ENCODE measurements around the gene SMIM14. TPM values are rescaled to one million over a fixed set of nuclear protein-coding genes. Genes with fewer than 3 reads are reported as not detected.
"Not testable (repeated sequence)": the region's sequence is repeated elsewhere in the genome, so short reads cannot be mapped to it uniquely, and the experiment has no call there.

The SMIM14 gene
- total and polyA plus RNA-seq, 9 of the 15 experiments (the other 6 are each of a cell fraction or from before 2014, with no cell fraction given) = 0.98 to 3.7 (median 2.2) TPM

DNA sequence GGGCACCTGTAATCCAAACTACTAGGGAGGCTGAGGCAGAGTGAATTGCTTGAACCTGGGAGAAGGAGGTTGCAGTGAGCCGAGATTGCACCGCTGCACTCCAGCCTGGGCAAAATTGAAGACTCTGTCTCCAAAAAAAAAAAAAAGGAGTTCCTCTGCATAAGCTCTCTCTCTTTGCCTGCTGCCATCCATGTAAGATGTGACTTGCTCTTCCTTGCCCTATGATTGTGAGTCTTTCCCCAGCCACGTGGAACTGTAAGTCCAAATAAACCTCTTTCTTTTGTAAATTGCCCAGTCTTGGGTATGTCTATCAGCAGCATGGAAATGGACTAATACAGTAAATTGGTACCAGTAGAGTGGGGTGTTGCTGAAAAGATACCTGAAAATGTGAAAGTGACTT lies 106.4 kb downstream of the SMIM14 start:
- in situ Hi-C loops (cut with MboI) = not testable (repeated sequence)

DNA sequence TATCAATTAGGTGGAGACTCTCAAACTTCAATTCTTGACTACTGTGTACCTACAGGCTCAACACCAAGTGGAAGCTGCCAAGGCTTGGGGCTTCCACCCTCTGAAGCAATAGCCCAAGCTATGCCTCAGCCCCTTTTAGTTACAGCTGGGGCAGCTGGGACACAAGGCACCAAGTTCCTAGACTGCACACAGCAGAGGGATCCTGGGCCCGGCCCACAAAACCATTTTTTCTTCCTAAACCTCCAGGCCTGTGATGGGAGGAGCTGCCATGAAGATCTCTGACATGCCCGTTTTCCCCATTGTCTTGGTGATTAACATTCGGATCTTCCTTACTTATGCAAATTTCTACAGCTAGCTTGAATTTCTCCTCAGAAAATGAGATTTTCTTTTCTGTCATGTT lies 108.0 kb downstream of the SMIM14 start:
- peaks cover 24% of the 10 kb centered on the region for H3K79me2 ChIP-seq (ENCODE audit: control insufficient read depth, insufficient read depth, low read length)
- CTCF ChIA-PET (ENCODE audit: low intra/inter-chr PET ratio) = no interaction called here
- no TSS peak for BruUV-seq (replicated peaks)
- TF ChIP-seq, protein P1, sequence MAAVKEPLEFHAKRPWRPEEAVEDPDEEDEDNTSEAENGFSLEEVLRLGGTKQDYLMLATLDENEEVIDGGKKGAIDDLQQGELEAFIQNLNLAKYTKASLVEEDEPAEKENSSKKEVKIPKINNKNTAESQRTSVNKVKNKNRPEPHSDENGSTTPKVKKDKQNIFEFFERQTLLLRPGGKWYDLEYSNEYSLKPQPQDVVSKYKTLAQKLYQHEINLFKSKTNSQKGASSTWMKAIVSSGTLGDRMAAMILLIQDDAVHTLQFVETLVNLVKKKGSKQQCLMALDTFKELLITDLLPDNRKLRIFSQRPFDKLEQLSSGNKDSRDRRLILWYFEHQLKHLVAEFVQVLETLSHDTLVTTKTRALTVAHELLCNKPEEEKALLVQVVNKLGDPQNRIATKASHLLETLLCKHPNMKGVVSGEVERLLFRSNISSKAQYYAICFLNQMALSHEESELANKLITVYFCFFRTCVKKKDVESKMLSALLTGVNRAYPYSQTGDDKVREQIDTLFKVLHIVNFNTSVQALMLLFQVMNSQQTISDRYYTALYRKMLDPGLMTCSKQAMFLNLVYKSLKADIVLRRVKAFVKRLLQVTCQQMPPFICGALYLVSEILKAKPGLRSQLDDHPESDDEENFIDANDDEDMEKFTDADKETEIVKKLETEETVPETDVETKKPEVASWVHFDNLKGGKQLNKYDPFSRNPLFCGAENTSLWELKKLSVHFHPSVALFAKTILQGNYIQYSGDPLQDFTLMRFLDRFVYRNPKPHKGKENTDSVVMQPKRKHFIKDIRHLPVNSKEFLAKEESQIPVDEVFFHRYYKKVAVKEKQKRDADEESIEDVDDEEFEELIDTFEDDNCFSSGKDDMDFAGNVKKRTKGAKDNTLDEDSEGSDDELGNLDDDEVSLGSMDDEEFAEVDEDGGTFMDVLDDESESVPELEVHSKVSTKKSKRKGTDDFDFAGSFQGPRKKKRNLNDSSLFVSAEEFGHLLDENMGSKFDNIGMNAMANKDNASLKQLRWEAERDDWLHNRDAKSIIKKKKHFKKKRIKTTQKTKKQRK (IDR thresholded peaks at IDR 0.05; ENCODE audit: borderline replicate concordance, low read depth, low read length) = peak; percentile 48; the same call in 1 of the 2 replicates
- TF ChIP-seq, protein P2, sequence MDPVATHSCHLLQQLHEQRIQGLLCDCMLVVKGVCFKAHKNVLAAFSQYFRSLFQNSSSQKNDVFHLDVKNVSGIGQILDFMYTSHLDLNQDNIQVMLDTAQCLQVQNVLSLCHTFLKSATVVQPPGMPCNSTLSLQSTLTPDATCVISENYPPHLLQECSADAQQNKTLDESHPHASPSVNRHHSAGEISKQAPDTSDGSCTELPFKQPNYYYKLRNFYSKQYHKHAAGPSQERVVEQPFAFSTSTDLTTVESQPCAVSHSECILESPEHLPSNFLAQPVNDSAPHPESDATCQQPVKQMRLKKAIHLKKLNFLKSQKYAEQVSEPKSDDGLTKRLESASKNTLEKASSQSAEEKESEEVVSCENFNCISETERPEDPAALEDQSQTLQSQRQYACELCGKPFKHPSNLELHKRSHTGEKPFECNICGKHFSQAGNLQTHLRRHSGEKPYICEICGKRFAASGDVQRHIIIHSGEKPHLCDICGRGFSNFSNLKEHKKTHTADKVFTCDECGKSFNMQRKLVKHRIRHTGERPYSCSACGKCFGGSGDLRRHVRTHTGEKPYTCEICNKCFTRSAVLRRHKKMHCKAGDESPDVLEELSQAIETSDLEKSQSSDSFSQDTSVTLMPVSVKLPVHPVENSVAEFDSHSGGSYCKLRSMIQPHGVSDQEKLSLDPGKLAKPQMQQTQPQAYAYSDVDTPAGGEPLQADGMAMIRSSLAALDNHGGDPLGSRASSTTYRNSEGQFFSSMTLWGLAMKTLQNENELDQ (CRISPR knock-in tag; IDR thresholded peaks at IDR 0.05; ENCODE audit: borderline replicate concordance) = no peak
- TF ChIP-seq, protein P3, sequence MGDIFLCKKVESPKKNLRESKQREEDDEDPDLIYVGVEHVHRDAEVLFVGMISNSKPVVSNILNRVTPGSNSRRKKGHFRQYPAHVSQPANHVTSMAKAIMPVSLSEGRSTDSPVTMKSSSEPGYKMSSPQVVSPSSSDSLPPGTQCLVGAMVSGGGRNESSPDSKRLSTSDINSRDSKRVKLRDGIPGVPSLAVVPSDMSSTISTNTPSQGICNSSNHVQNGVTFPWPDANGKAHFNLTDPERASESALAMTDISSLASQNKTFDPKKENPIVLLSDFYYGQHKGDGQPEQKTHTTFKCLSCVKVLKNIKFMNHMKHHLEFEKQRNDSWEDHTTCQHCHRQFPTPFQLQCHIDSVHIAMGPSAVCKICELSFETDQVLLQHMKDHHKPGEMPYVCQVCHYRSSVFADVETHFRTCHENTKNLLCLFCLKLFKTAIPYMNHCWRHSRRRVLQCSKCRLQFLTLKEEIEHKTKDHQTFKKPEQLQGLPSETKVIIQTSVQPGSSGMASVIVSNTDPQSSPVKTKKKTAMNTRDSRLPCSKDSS (IDR thresholded peaks at IDR 0.05; ENCODE audit: low read depth, partially characterized antibody) = peak; percentile 8
- TF ChIP-seq ZFP36 (IDR thresholded peaks at IDR 0.05; ENCODE audit: low read depth, low read length, partially characterized antibody) (peak; percentile 76), BRCA1 (IDR thresholded peaks at IDR 0.05) (no peak), BRCA1 (CRISPR knock-in tag; IDR thresholded peaks at IDR 0.05) (no peak)

More for the DNA sequence above, 106.4 kb downstream of the SMIM14 start:
- peak; percentile 99 for TF ChIP-seq ZNF431 (CRISPR knock-in tag; IDR thresholded peaks at IDR 0.05)
- peak; percentile 34 for TF ChIP-seq ZFP36 (IDR thresholded peaks at IDR 0.05; ENCODE audit: low read depth, low read length, partially characterized antibody)
- TF ChIP-seq TRIM24 (IDR thresholded peaks at IDR 0.05) = 0 out of 4 replicates have a peak, but pooled peaks of 1 of the 2 experiments have one; percentile 11
- peak; percentile 83 for TF ChIP-seq ZNF766 (CRISPR knock-in tag; conservative IDR thresholded peaks at IDR 0.05)
- CTCF ChIA-PET (ENCODE audit: low intra/inter-chr PET ratio); H2AFZ ChIP-seq (ENCODE audit: low read depth, low read length); FAIRE-seq; H3K4me3 ChIP-seq; H3K27me3 ChIP-seq (ENCODE audit: control insufficient read depth in 2 of 2, insufficient read depth in 2 of 2, low read length in 2 of 2); H3K27ac ChIP-seq (ENCODE audit: extremely low read depth, low read depth, low read length); intact Hi-C loops (cut with micrococcal nuclease); POLR2A ChIA-PET; H3K79me2 ChIP-seq (ENCODE audit: control insufficient read depth, insufficient read depth, low read length); H3K36me3 ChIP-seq (ENCODE audit: control insufficient read depth, insufficient read depth, low read length); BruUV-seq (replicated peaks); ATAC-seq; H3K4me2 ChIP-seq (ENCODE audit: insufficient read depth, low read length); H3K9me1 ChIP-seq (ENCODE audit: control insufficient read depth, insufficient read depth, low read length); DNase-seq (ENCODE audit: extremely low read depth in 1 of 4, low spot score in 3 of 4); H4K20me1 ChIP-seq (replicated peaks; ENCODE audit: control insufficient read depth, insufficient read depth, low read length); H3K9ac ChIP-seq (ENCODE audit: insufficient read depth in 1 of 2, low read depth in 2 of 2, low read length in 2 of 2): not testable (repeated sequence)
- H3K9me3 ChIP-seq (replicated peaks; ENCODE audit: control insufficient read depth, insufficient read depth, low read depth, low read length) = peaks cover 12% of the 10 kb centered on the region
- peaks cover 5 to 15% of the 10 kb centered on the region in 2 experiments; a peak in 4 of 5 replicates for H3K4me1 ChIP-seq (replicated peaks in 1 of 2; ENCODE audit: control insufficient read depth in 2 of 2, insufficient read depth in 2 of 2, low read length in 2 of 2)
- 14% methylated on average over 1 of the region's 3 CpGs for WGBS (ENCODE audit: insufficient coverage, low coverage, missing lambda C conversion rate)

More for the DNA sequence above, 108.0 kb downstream of the SMIM14 start:
- no peak for ATAC-seq
- Histone ChIP-seq H3K9me1 (ENCODE audit: control insufficient read depth, insufficient read depth, low read length) (no peaks in the 10 kb centered on the region), H3K4me2 (ENCODE audit: insufficient read depth, low read length) (no peak overlapping the region), H3K4me3 (no peak overlapping the region), H3K36me3 (ENCODE audit: control insufficient read depth, insufficient read depth, low read length) (0 out of 3 replicates have a peak, but pooled peaks cover 2% of the 10 kb centered on the region), H3K27ac (ENCODE audit: extremely low read depth, low read depth, low read length) (no peak overlapping the region), H4K20me1 (replicated peaks; ENCODE audit: control insufficient read depth, insufficient read depth, low read length) (no peaks in the 10 kb centered on the region), H3K9me3 (replicated peaks; ENCODE audit: control insufficient read depth, insufficient read depth, low read depth, low read length) (peaks cover 12% of the 10 kb centered on the region), H3K27me3 (ENCODE audit: control insufficient read depth in 2 of 2, insufficient read depth in 2 of 2, low read length in 2 of 2) (no peaks in the 10 kb centered on the region), H2AFZ (ENCODE audit: low read depth, low read length) (no peak overlapping the region), H3K9ac (ENCODE audit: insufficient read depth in 1 of 2, low read depth in 2 of 2, low read length in 2 of 2) (no peak overlapping the region), H3K4me1 (replicated peaks in 1 of 2; ENCODE audit: control insufficient read depth in 2 of 2, insufficient read depth in 2 of 2, low read length in 2 of 2) (peaks cover 5 to 20% of the 10 kb centered on the region in 2 experiments; a peak in 4 of 5 replicates)
- POLR2A ChIA-PET = interaction anchor here (0.6 to 1.0 kb wide), 2 partner anchors 14 to 773 kb away, joined by 3 read pairs; no protein-coding TSS in a partner anchor
- no peak for FAIRE-seq
- intact Hi-C loops (cut with micrococcal nuclease) (no loop called here), in situ Hi-C loops (cut with MboI) (no loop called here)
- 69% methylated on average over 3 of the region's 3 CpGs for WGBS (ENCODE audit: insufficient coverage, low coverage, missing lambda C conversion rate)
- no peak for DNase-seq (ENCODE audit: extremely low read depth in 1 of 4, low spot score in 3 of 4)

Data from K562 (cell line).